Measurements from ENCODE around the gene LETM1. TPM values are rescaled to one million over a fixed set of nuclear protein-coding genes. Genes with fewer than 3 reads are reported as not detected.
A peak's percentile ranks its signal among the peaks of the same experiment; 100 is the strongest.

The LETM1 gene
- total RNA-seq, 3 donors from 2014 or later, result 128 to 141 (median 133) TPM

- peaks cover 44% of the 10 kb centered on the region for H3K36me3 Mint-ChIP-seq (ENCODE audit: insufficient read depth)
- DNase-seq (no peak), ATAC-seq (no peak)
- H3K4me1 Mint-ChIP-seq (ENCODE audit: low read depth), result no peaks in the 10 kb centered on the region
- no peaks in the 10 kb centered on the region for H3K27me3 Mint-ChIP-seq (ENCODE audit: low read depth)
- H3K4me3 Mint-ChIP-seq, result no peak overlapping the region
- no peaks in the 10 kb centered on the region for H3K9me3 Mint-ChIP-seq
Measured at GRCh38 chr4:1819284-1819683, 36.7 kb downstream of the LETM1 start.

GRCh38 chr4:1815997-1816860, 39.7 kb downstream of the LETM1 start:
- Mint-ChIP-seq H3K9me3 (no peaks in the 10 kb centered on the region), H3K27me3 (ENCODE audit: low read depth) (no peaks in the 10 kb centered on the region), H3K4me3 (no peak overlapping the region), H3K4me1 (ENCODE audit: low read depth) (no peaks in the 10 kb centered on the region), H3K36me3 (ENCODE audit: insufficient read depth) (peaks cover 35% of the 10 kb centered on the region)
- DNase-seq (no peak), ATAC-seq (no peak)

GRCh38 chr4:1815096-1815996, 40.6 kb downstream of the LETM1 start:
- Mint-ChIP-seq H3K36me3 (ENCODE audit: insufficient read depth) (peaks cover 35% of the 10 kb centered on the region), H3K27me3 (ENCODE audit: low read depth) (no peaks in the 10 kb centered on the region), H3K4me3 (no peak overlapping the region), H3K4me1 (ENCODE audit: low read depth) (no peaks in the 10 kb centered on the region), H3K9me3 (no peaks in the 10 kb centered on the region)
- DNase-seq (no peak), ATAC-seq (no peak)

- ATAC-seq (no peak), DNase-seq (no peak)
- Mint-ChIP-seq H3K4me1 (ENCODE audit: low read depth) (no peaks in the 10 kb centered on the region), H3K4me3 (no peak overlapping the region), H3K27me3 (ENCODE audit: low read depth) (no peaks in the 10 kb centered on the region), H3K36me3 (ENCODE audit: insufficient read depth) (peaks cover 27% of the 10 kb centered on the region), H3K9me3 (no peaks in the 10 kb centered on the region)
Measured at GRCh38 chr4:1814453-1814852, 41.5 kb downstream of the LETM1 start.

- H3K4me3 Mint-ChIP-seq, result no peak overlapping the region
- no peak for DNase-seq
- H3K36me3 Mint-ChIP-seq (ENCODE audit: insufficient read depth), result peaks cover 24% of the 10 kb centered on the region
- H3K9me3 Mint-ChIP-seq, result no peaks in the 10 kb centered on the region
- H3K27me3 Mint-ChIP-seq (ENCODE audit: low read depth), result no peaks in the 10 kb centered on the region
- ATAC-seq, result no peak
- no peaks in the 10 kb centered on the region for H3K4me1 Mint-ChIP-seq (ENCODE audit: low read depth)
Measured at GRCh38 chr4:1813915-1814314, 42.0 kb downstream of the LETM1 start.

GRCh38 chr4:1813231-1813630, 42.7 kb downstream of the LETM1 start:
- no peak for DNase-seq
- H3K27me3 Mint-ChIP-seq (ENCODE audit: low read depth), result no peaks in the 10 kb centered on the region
- no peaks in the 10 kb centered on the region for H3K9me3 Mint-ChIP-seq
- no peaks in the 10 kb centered on the region for H3K4me1 Mint-ChIP-seq (ENCODE audit: low read depth)
- no peak for ATAC-seq
- no peak overlapping the region for H3K4me3 Mint-ChIP-seq
- H3K36me3 Mint-ChIP-seq (ENCODE audit: insufficient read depth), result peaks cover 24% of the 10 kb centered on the region

GRCh38 chr4:1812720-1813119, 43.2 kb downstream of the LETM1 start:
- Mint-ChIP-seq H3K4me1 (ENCODE audit: low read depth) (no peaks in the 10 kb centered on the region), H3K36me3 (ENCODE audit: insufficient read depth) (peaks cover 24% of the 10 kb centered on the region), H3K9me3 (no peaks in the 10 kb centered on the region), H3K27me3 (ENCODE audit: low read depth) (no peaks in the 10 kb centered on the region), H3K4me3 (no peak overlapping the region)
- ATAC-seq, result no peak
- no peak for DNase-seq

- no peak overlapping the region for H3K4me3 Mint-ChIP-seq
- no peaks in the 10 kb centered on the region for H3K27me3 Mint-ChIP-seq (ENCODE audit: low read depth)
- H3K9me3 Mint-ChIP-seq, result no peaks in the 10 kb centered on the region
- H3K4me1 Mint-ChIP-seq (ENCODE audit: low read depth), result no peaks in the 10 kb centered on the region
- H3K36me3 Mint-ChIP-seq (ENCODE audit: insufficient read depth), result peaks cover 13% of the 10 kb centered on the region
- ATAC-seq (no peak), DNase-seq (no peak)
Measured at GRCh38 chr4:1810765-1811164, 45.2 kb downstream of the LETM1 start.

- ATAC-seq (peak; percentile 82 to 86), DNase-seq (peak; percentile 56)
- Mint-ChIP-seq H3K4me1 (ENCODE audit: low read depth) (no peaks in the 10 kb centered on the region), H3K27me3 (ENCODE audit: low read depth) (no peaks in the 10 kb centered on the region), H3K36me3 (ENCODE audit: insufficient read depth) (peaks cover 11% of the 10 kb centered on the region), H3K4me3 (no peak overlapping the region), H3K9me3 (no peaks in the 10 kb centered on the region)
Measured at GRCh38 chr4:1809754-1810502, 46.0 kb downstream of the LETM1 start.

- Mint-ChIP-seq H3K4me1 (ENCODE audit: low read depth) (no peaks in the 10 kb centered on the region), H3K9me3 (no peaks in the 10 kb centered on the region), H3K4me3 (no peak overlapping the region), H3K27me3 (ENCODE audit: low read depth) (no peaks in the 10 kb centered on the region), H3K36me3 (ENCODE audit: insufficient read depth) (peaks cover 5% of the 10 kb centered on the region)
- ATAC-seq, result no peak
- no peak for DNase-seq
Measured at GRCh38 chr4:1808851-1809753, 46.9 kb downstream of the LETM1 start.

GRCh38 chr4:1808396-1808795, 47.6 kb downstream of the LETM1 start:
- Mint-ChIP-seq H3K4me1 (ENCODE audit: low read depth) (no peaks in the 10 kb centered on the region), H3K36me3 (ENCODE audit: insufficient read depth) (peaks cover 2% of the 10 kb centered on the region), H3K9me3 (no peaks in the 10 kb centered on the region), H3K4me3 (no peak overlapping the region), H3K27me3 (ENCODE audit: low read depth) (no peaks in the 10 kb centered on the region)
- DNase-seq, result no peak
- ATAC-seq, result no peak

- Mint-ChIP-seq H3K4me1 (ENCODE audit: low read depth) (no peaks in the 10 kb centered on the region), H3K27me3 (ENCODE audit: low read depth) (no peaks in the 10 kb centered on the region), H3K36me3 (ENCODE audit: insufficient read depth) (peaks cover under 1% of the 10 kb centered on the region), H3K9me3 (no peaks in the 10 kb centered on the region), H3K4me3 (no peak overlapping the region)
- DNase-seq (no peak), ATAC-seq (no peak)
Measured at GRCh38 chr4:1807332-1807777, 48.6 kb downstream of the LETM1 start.

- H3K4me3 Mint-ChIP-seq, result no peak overlapping the region
- H3K27me3 Mint-ChIP-seq (ENCODE audit: low read depth), result no peaks in the 10 kb centered on the region
- no peaks in the 10 kb centered on the region for H3K9me3 Mint-ChIP-seq
- H3K36me3 Mint-ChIP-seq (ENCODE audit: insufficient read depth), result no peaks in the 10 kb centered on the region
- no peak for ATAC-seq
- no peak for DNase-seq
- no peaks in the 10 kb centered on the region for H3K4me1 Mint-ChIP-seq (ENCODE audit: low read depth)
Measured at GRCh38 chr4:1806596-1807331, 49.2 kb downstream of the LETM1 start.
